ACC112 (cell line): ENCODE results near the gene DCST2.

Experiments used
- H2AFZ ChIP-seq: fragments of 200-600 bp; sonication (generic); one replicate; pipeline ENCODE4 v1.6.0; 2017; ENCODE audit warnings: antibody characterized with exemption, low read length; ENCODE audit not compliant: unreplicated experiment
- H3K27ac ChIP-seq: fragments of 200-600 bp; sonication (generic); 2 replicates; pipeline ENCODE4 v1.5.1; 2014; ENCODE audit warnings: low read depth, mild to moderate bottlenecking, antibody characterized with exemption, low read length, moderate library complexity
- H3K27me3 ChIP-seq: fragments of 200-600 bp; sonication (generic); 2 replicates; pipeline ENCODE4 v1.6.1; 2014; ENCODE audit warnings: mild to moderate bottlenecking, antibody characterized with exemption, low read length, moderate library complexity, mixed read lengths; ENCODE audit not compliant: insufficient read depth
- H3K36me3 ChIP-seq: fragments of 200-600 bp; sonication (generic); 2 replicates; pipeline ENCODE4 v1.6.1; 2016; ENCODE audit warnings: mild to moderate bottlenecking, antibody characterized with exemption, low read length, moderate library complexity, mixed read lengths; ENCODE audit not compliant: insufficient read depth
- H3K4me1 ChIP-seq: fragments of 200-600 bp; sonication (generic); one replicate; pipeline ENCODE4 v1.6.1; 2016; ENCODE audit warnings: low read length, mixed read lengths; ENCODE audit not compliant: insufficient read depth, unreplicated experiment, control insufficient read depth
- H3K4me3 ChIP-seq: fragments of 200-600 bp; sonication (generic); 2 replicates; pipeline ENCODE4 v1.5.1; 2014; ENCODE audit warnings: mild to moderate bottlenecking, low read depth, low read length
- H3K79me2 ChIP-seq: fragments of 200-600 bp; sonication (generic); one replicate; pipeline ENCODE4 v1.6.0; 2016; ENCODE audit warnings: low read length; ENCODE audit not compliant: control insufficient read depth, unreplicated experiment, insufficient read depth

DCST2 gene

DNA sequence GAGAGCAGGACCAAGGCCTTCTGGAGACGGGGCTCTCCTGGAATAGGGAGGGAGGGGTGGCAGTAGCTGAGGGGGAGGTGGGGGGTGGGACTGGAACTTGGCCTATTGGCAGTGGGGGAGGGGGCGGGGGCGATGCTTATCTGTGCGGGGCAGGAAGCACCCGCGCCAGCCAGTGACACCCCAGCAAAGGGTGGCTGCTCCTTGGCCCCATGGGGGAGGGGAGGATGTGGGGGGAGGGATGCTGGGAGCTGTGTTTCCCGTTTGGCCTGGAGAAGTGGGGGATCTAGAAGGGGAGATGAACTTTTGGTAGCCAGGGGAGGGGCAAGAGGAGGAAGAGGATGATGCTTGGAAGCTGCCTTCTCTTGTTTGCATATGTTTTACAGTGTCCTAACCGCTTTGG, 19.9 kb downstream of the DCST2 start:
- H3K79me2 ChIP-seq = peaks cover 19% of the 10 kb centered on the region
- H3K27me3 ChIP-seq = no peaks in the 10 kb centered on the region
- peaks cover 9% of the 10 kb centered on the region; the same call in 1 of the 2 replicates for H3K36me3 ChIP-seq
- H3K4me1 ChIP-seq = peaks cover 39% of the 10 kb centered on the region
- no peak overlapping the region for H3K4me3 ChIP-seq
- H3K27ac ChIP-seq = no peak overlapping the region
- no peak overlapping the region for H2AFZ ChIP-seq

DNA sequence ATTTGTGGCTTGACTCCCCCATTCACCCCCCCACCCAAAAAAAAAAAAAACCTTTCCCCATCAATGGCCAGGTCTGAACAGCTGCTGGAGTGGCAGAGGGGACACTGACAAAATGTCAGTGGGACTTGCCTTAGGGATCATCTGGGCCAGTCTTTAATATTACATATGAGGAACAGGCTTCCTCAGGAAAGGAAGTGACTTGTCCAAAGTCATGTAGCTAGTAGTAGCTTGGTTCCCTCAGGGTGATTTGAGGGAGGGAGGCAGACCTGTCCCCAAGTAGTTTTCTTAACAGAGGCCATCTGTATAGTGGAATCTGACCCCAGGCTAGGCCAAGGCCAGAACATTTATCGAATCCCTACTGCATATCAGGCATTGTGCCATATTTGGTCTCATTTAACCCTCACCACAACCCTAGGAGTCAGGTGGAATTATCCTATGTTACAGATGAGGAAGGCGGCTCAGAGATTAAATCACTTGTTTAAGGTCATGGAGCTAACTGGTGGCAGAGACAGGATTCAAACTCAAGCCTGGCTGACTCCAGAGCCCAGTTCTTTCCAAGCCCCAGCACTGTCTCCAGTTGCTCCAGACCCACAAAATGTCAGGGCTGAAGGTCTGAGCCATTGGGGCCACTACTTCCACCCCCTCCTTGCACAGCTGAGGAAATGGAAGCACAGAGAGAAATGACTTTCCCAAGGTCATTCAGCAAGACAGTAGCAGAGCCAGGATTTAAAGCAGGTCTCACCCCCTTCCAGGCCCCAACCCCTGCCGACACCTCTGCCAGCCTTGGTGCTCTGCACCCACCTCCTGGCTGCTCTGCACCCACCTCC, 20.6 kb downstream of the DCST2 start:
- Histone ChIP-seq H3K27ac (no peak overlapping the region), H2AFZ (no peak overlapping the region), H3K27me3 (no peaks in the 10 kb centered on the region), H3K4me3 (no peak overlapping the region), H3K79me2 (peaks cover 26% of the 10 kb centered on the region), H3K4me1 (peaks cover 33% of the 10 kb centered on the region), H3K36me3 (peaks cover 9% of the 10 kb centered on the region; the same call in 1 of the 2 replicates)

- Histone ChIP-seq H3K79me2 (peaks cover 33% of the 10 kb centered on the region), H3K36me3 (peaks cover 9% of the 10 kb centered on the region; the same call in 1 of the 2 replicates), H3K27ac (peak overlapping the region; percentile 38; the same call in 1 of the 2 replicates), H3K4me1 (peaks cover 27% of the 10 kb centered on the region), H2AFZ (no peak overlapping the region), H3K27me3 (no peaks in the 10 kb centered on the region), H3K4me3 (no peak overlapping the region)
These were observed 21.5 kb downstream of the DCST2 start for GRCh38 chr1:155012026-155012546.

DNA sequence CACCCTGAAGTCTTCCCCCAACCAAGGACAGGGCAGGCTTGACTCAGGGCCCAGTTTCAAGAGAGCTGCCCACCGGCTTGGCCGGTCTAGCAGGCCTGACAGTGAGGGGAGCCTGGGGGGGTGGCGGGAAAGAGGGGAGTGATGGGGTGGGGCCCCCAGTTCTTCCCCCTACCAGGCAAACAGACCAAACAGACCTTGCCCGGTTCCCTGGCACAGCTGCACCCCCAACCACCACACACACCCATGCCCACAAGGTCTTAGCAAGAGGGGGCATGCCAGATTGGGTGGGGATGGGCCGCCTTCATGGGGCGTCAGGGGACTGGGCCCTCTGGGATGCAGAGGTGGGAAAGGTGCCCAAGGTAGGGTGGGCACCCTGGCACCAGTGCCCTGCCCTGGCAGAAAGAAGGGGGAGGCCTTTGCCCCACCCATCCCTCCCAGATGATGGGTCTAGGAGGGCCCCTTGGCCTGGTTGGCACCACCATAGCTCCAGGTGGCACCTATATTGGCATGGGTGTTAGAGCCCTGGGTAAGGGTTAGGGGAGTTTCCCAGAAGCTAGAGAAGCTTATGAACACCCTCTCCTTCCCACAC, 22.1 kb downstream of the DCST2 start:
- Histone ChIP-seq H3K27ac (peak overlapping the region; percentile 38; the same call in 1 of the 2 replicates), H3K79me2 (peaks cover 39% of the 10 kb centered on the region), H3K4me1 (peaks cover 22% of the 10 kb centered on the region), H3K4me3 (no peak overlapping the region), H3K27me3 (no peaks in the 10 kb centered on the region), H3K36me3 (peaks cover 6% of the 10 kb centered on the region; the same call in 1 of the 2 replicates), H2AFZ (no peak overlapping the region)

DNA sequence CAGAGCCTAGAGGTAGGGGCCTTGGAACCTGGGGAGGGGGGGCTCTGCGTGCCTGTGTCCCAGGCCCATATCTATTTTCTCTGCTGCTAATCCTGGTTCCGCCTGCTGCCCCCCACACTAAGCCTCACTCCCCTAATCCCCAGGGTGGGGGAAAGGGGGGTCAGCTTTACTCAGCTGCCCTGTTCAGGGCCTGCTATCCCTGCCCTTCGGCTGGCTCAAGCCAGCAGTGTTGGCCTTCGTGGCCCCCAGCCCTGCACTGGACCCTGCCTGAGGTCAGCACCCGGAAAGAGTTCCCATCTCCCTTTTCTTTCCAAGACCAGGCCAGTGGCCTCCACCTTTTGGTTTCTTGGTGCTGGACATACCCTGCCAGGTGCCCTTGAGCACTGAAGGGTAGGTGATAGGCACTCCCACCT, 22.6 kb downstream of the DCST2 start:
- Histone ChIP-seq H3K27me3 (no peaks in the 10 kb centered on the region), H3K27ac (peak overlapping the region; percentile 38; the same call in 1 of the 2 replicates), H3K36me3 (peaks cover 5% of the 10 kb centered on the region; the same call in 1 of the 2 replicates), H3K79me2 (peaks cover 44% of the 10 kb centered on the region), H2AFZ (no peak overlapping the region), H3K4me1 (peaks cover 24% of the 10 kb centered on the region), H3K4me3 (no peak overlapping the region)

GRCh38 chr1:155010211-155010918, 23.2 kb downstream of the DCST2 start:
- Histone ChIP-seq H3K27me3 (no peaks in the 10 kb centered on the region), H3K4me3 (no peak overlapping the region), H3K79me2 (peaks cover 50% of the 10 kb centered on the region), H3K4me1 (peaks cover 30% of the 10 kb centered on the region), H2AFZ (no peak overlapping the region), H3K27ac (no peak overlapping the region), H3K36me3 (peaks cover 5% of the 10 kb centered on the region; the same call in 1 of the 2 replicates)

DNA sequence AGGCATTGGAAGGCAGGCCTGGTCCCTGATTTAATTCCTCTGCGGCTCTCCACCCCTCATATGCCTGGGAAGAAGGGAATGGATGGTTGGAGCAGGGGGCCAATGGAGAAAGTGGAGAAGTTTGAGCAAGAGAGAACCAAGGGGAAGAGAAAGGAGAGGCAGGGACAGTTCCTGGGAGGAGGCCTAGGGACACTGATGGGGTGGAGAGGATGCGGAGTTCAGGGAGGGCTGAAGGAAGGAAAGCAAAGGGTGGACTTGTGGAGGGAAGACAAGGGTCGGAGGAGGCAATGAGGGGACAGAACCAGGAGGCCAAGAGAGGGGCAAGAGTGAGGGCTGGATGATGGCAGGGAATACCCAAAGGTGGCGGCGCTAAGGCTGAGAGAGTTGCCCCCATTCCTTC, 23.8 kb downstream of the DCST2 start:
- H3K79me2 ChIP-seq = peaks cover 56% of the 10 kb centered on the region
- H3K4me1 ChIP-seq = peaks cover 37% of the 10 kb centered on the region
- no peaks in the 10 kb centered on the region for H3K27me3 ChIP-seq
- H3K36me3 ChIP-seq = peaks cover 5% of the 10 kb centered on the region; the same call in 1 of the 2 replicates
- no peak overlapping the region for H2AFZ ChIP-seq
- no peak overlapping the region for H3K27ac ChIP-seq
- no peak overlapping the region for H3K4me3 ChIP-seq

DNA sequence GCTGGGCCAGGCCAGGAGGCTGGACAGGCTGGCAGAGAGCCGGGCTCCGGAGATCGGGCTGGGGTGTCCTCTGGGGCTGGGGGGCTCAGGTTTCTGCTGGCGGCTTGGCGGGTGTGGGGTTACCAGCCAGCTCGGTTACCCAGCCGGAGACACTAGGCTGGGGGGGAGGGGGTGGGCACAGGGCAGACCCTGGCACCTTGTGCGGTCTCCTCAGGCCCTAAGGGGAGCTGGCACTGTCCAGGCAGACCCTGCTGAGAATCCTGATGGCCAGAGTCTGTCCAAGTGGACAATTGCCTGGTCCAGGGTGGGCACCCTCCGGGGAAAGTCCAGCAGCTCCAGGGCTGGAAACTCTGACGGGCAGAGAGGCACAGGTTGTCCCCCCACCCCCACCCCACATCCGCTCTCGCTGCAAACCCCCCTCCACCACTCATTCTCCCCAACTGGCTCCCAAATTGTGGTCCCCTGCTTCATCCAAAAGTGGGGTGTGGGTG, 24.3 kb downstream of the DCST2 start:
- Histone ChIP-seq H3K4me3 (no peak overlapping the region), H3K36me3 (peaks cover 5% of the 10 kb centered on the region; the same call in 1 of the 2 replicates), H3K4me1 (peaks cover 41% of the 10 kb centered on the region), H3K79me2 (peaks cover 61% of the 10 kb centered on the region), H3K27ac (no peak overlapping the region), H3K27me3 (no peaks in the 10 kb centered on the region), H2AFZ (no peak overlapping the region)

DNA sequence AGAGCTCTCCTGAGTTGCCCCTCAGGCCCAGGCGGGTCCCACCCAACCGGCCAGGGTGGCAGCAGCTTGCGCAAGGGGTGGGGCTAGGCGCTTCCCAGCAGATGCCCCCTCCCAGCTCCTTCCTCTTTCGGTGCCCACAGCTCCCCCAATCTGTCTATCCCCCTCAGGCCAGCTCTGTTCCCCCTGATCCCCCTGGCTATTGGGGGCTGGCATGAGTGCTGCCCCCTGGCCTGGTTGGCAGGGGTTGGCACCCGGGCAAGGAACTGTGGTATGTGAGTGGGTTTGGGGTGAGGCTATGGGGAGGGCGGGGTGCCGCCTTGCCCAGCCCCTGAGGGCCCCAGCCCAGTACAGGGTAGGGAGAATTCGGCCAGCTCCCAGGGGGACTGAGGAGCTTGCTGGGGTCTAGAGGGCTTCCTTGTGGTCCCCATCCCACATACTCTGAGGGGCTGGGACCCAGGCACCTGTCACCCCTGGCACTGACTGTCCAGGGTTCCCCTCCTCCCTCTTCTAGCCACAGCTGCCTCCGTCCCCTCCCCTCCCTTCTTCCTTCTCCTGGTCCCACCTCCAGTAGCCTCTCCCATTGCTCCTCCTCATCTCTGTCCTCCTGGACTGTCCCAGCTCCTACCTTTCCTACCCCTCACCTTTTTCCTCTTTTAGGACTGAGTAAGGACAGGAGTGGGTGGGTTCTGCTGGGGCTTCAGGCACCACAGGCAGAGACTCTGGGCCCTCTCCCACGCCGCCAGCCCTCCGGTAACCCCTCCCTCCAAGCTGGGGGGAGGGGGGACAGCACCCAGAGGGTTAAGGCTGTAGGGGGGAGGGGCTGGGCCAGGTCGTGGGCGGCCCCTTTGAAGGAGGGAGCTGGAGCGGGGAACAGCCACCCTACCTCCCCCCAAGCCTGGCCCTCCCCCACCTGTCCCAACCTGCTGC, 25.3 kb downstream of the DCST2 start:
- Histone ChIP-seq H3K4me3 (no peak overlapping the region), H2AFZ (no peak overlapping the region), H3K27me3 (no peaks in the 10 kb centered on the region), H3K79me2 (peaks cover 70% of the 10 kb centered on the region), H3K36me3 (no peaks in the 10 kb centered on the region), H3K27ac (no peak overlapping the region), H3K4me1 (peaks cover 44% of the 10 kb centered on the region)
